Tibial artery (tissue), 4 donors: ENCODE data around the gene PCDHGA7.

Experiments used
- DNase-seq, 2 donors: peaks; one replicate each; pipeline ENCODE4 v3.0.0-alpha.2; 2019
- H3K27ac ChIP-seq, 2 donors: fragments of 200-600 bp; sonication (generic) in 1 of 2; 1 replicate in 1 of 2; 2 replicates in 1 of 2; pipeline ENCODE4 v1.5.1; 2018 to 2019; ENCODE audit warnings: mild to moderate bottlenecking in 1 of 2
- H3K27me3 ChIP-seq, 2 donors: fragments of 200-600 bp; sonication (generic) in 1 of 2; one replicate each; pipeline versions ENCODE4 v1.5.1 to v1.6.0; 2016 to 2019
- H3K36me3 ChIP-seq, 3 donors: fragments of 200-600 bp; sonication (generic) in 2 of 3; one replicate each; pipeline ENCODE4 v1.5.1; 2016 to 2019; ENCODE audit warnings: mild to moderate bottlenecking in 2 of 3
- H3K4me1 ChIP-seq, 4 donors: fragments of 200-600 bp; sonication (generic) in 2 of 4; 1 replicate in 3 of 4; 2 replicates in 1 of 4; pipeline ENCODE4 v1.5.1; 2016 to 2019
- H3K4me3 ChIP-seq, 2 donors: fragments of 200-600 bp; sonication (generic) in 1 of 2; 1 replicate in 1 of 2; 2 replicates in 1 of 2; pipeline ENCODE4 v1.5.1; 2018 to 2019; ENCODE audit warnings: mild to moderate bottlenecking in 2 of 2
- H3K9me3 ChIP-seq, 3 donors: fragments of 200-600 bp; sonication (generic) in 1 of 3; one replicate each; pipeline ENCODE4 v1.5.1; 2016 to 2019
- intact Hi-C: fragments of 100-400 bp; cut with DNase I; formaldehyde crosslinking; loops from one replicate; pipeline ENCODE4 v1.15.0; 2023; ENCODE audit warnings: low total_unique reads
- TF ChIP-seq, protein P1 (sequence below), 2 experiments: fragments of 200-600 bp in 1 of 2; fragments of 450-650 bp in 1 of 2; IDR thresholded peaks; one replicate each; pipeline ENCODE4 v1.5.1; 2017 to 2019; ENCODE audit warnings: antibody characterized with exemption in 2 of 2, mild to moderate bottlenecking in 1 of 2, moderate library complexity in 1 of 2

PCDHGA7 gene

DNA sequence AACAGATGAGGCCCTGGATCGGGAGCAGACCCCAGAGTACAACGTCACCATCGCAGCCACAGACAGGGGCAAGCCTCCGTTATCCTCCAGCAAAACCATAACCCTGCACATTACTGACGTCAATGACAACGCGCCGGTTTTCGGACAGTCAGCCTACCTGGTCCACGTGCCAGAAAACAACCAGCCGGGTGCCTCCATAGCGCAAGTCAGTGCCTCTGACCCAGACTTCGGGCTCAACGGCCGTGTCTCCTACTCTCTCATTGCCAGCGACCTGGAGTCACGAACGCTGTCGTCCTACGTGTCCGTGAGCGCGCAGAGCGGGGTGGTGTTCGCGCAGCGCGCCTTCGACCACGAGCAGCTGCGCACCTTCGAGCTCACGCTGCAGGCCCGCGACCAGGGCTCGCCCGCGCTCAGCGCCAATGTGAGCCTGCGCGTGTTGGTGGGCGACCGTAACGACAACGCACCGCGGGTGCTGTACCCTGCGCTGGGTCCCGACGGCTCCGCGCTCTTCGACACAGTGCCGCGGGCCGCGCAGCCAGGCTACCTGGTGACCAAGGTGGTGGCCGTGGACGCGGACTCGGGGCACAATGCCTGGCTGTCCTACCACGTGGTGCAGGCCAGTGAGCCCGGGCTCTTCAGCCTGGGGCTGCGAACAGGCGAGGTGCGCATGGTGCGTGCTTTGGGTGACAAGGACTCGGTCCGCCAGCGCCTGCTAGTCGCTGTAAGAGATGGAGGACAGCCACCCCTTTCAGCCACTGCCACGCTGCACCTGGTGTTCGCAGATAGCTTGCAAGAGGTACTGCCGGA is 36.7 kb downstream of the PCDHGA7 start:
- intact Hi-C loops: loop anchor here (10.0 kb wide), 2 partner anchors 94 to 136 kb away; partner anchors contain the start of gene TAF7
- H3K4me3 ChIP-seq: no peak overlapping the region
- H3K27ac ChIP-seq: no peak overlapping the region
- no peaks in the 10 kb centered on the region for H3K4me1 ChIP-seq
- peaks cover 24 to 99% (median 89%) of the 10 kb centered on the region in 3 donors for H3K9me3 ChIP-seq
- no peaks in the 10 kb centered on the region for H3K27me3 ChIP-seq
- peaks cover 0 to 67% (median 63%) of the 10 kb centered on the region in 3 donors for H3K36me3 ChIP-seq
- no peak for DNase-seq
- TF ChIP-seq, protein P1, sequence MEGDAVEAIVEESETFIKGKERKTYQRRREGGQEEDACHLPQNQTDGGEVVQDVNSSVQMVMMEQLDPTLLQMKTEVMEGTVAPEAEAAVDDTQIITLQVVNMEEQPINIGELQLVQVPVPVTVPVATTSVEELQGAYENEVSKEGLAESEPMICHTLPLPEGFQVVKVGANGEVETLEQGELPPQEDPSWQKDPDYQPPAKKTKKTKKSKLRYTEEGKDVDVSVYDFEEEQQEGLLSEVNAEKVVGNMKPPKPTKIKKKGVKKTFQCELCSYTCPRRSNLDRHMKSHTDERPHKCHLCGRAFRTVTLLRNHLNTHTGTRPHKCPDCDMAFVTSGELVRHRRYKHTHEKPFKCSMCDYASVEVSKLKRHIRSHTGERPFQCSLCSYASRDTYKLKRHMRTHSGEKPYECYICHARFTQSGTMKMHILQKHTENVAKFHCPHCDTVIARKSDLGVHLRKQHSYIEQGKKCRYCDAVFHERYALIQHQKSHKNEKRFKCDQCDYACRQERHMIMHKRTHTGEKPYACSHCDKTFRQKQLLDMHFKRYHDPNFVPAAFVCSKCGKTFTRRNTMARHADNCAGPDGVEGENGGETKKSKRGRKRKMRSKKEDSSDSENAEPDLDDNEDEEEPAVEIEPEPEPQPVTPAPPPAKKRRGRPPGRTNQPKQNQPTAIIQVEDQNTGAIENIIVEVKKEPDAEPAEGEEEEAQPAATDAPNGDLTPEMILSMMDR (IDR thresholded peaks at IDR 0.05): no peak

DNA sequence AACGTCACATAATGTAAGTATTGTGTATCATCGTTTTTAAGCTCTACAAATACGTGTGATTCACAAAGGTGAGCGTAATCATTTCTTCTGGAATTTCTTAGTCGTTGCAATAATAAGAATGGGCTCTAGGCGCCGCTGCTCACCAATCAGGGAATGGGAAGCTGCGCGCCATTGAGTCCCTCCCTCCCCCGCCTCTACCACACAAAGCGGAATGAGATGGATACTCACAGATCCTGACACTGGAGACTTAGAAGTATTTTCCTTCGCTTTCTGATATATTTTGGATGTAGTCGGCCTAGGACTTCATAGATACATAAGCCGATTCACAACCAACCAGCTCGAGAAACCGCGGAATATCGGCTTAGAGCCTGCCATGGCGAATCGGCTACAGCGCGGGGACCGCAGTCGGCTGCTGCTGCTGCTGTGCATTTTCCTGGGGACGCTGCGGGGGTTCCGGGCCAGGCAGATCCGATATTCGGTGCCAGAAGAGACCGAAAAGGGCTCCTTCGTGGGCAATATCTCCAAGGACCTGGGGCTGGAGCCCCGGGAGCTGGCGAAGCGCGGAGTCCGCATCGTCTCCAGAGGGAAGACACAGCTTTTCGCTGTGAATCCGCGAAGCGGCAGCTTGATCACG is 38.4 kb downstream of the PCDHGA7 start, which contains the start of gene PCDHGA11:
Gene PCDHGA11 (plus strand): TSS at position 197 of the 634 bp plus-strand sequence. CDS start 177 bp downstream, at position 374.
- DNase-seq: peak in 1 of 2 donors; percentile 47
- Histone ChIP-seq H3K4me1 (no peaks in the 10 kb centered on the region), H3K27ac (no peak within 1 kb of the TSS), H3K9me3 (peaks cover 26 to 100% (median 89%) of the 10 kb centered on the region in 3 donors), H3K4me3 (peak within 1 kb of the TSS; percentile 25 to 28), H3K27me3 (no peaks in the 10 kb centered on the region), H3K36me3 (peaks cover 0 to 77% (median 65%) of the 10 kb centered on the region in 3 donors)
- intact Hi-C loops: loop anchor here (10.0 kb wide), 1 partner anchor 176 kb away; the partner anchor contains the start of gene PCDHB15
- TF ChIP-seq, protein P1 (IDR thresholded peaks at IDR 0.05): peak in 1 of 2 experiments; percentile 12

DNA sequence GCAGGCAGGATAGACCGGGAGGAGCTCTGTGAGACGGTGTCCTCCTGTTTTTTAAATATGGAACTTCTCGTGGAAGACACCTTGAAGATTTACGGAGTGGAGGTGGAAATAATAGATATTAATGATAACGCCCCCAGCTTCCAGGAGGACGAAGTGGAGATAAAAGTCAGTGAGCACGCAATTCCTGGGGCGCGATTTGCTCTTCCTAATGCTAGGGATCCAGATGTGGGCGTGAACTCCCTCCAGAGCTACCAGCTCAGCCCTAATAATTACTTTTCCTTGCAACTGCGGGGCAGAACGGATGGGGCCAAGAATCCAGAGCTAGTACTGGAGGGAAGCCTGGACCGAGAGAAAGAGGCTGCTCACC is 38.9 kb downstream of the PCDHGA7 start:
- intact Hi-C loops: loop anchor here (10.0 kb wide), 1 partner anchor 177 kb away; the partner anchor contains the start of gene PCDHB15
- H3K27me3 ChIP-seq: no peaks in the 10 kb centered on the region
- DNase-seq: no peak
- peak overlapping the region; percentile 25 to 28 for H3K4me3 ChIP-seq
- H3K9me3 ChIP-seq: peaks cover 29 to 100% (median 92%) of the 10 kb centered on the region in 3 donors
- peaks cover 0 to 76% (median 70%) of the 10 kb centered on the region in 3 donors for H3K36me3 ChIP-seq
- H3K4me1 ChIP-seq: no peaks in the 10 kb centered on the region
- H3K27ac ChIP-seq: no peak overlapping the region
- TF ChIP-seq, protein P1 (IDR thresholded peaks at IDR 0.05): no peak

DNA sequence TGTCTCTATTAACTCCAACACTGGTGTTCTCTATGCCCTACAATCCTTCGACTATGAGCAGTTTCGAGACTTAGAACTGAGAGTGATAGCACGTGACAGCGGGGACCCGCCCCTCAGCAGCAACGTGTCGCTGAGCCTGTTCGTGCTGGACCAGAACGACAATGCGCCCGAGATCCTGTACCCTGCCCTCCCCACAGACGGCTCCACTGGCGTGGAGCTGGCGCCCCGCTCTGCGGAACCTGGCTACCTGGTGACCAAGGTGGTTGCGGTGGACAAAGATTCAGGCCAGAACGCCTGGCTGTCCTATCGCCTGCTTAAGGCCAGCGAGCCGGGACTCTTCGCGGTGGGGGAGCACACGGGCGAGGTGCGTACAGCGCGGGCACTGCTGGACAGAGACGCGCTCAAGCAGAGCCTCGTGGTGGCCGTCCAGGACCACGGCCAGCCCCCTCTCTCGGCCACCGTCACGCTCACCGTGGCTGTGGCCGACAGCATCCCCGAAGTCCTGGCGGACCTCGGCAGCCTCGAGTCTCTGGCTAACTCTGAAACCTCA is 40.3 kb downstream of the PCDHGA7 start:
- Histone ChIP-seq H3K9me3 (peaks cover 33 to 100% (median 99%) of the 10 kb centered on the region in 3 donors), H3K27me3 (no peaks in the 10 kb centered on the region), H3K4me1 (no peaks in the 10 kb centered on the region), H3K36me3 (peaks cover 4 to 78% (median 76%) of the 10 kb centered on the region in 3 donors), H3K27ac (no peak overlapping the region), H3K4me3 (no peak overlapping the region)
- intact Hi-C loops: loop anchor here (10.0 kb wide), 1 partner anchor 178 kb away; the partner anchor contains the start of gene PCDHB15
- no peak for DNase-seq
- TF ChIP-seq, protein P1 (IDR thresholded peaks at IDR 0.05): no peak

DNA sequence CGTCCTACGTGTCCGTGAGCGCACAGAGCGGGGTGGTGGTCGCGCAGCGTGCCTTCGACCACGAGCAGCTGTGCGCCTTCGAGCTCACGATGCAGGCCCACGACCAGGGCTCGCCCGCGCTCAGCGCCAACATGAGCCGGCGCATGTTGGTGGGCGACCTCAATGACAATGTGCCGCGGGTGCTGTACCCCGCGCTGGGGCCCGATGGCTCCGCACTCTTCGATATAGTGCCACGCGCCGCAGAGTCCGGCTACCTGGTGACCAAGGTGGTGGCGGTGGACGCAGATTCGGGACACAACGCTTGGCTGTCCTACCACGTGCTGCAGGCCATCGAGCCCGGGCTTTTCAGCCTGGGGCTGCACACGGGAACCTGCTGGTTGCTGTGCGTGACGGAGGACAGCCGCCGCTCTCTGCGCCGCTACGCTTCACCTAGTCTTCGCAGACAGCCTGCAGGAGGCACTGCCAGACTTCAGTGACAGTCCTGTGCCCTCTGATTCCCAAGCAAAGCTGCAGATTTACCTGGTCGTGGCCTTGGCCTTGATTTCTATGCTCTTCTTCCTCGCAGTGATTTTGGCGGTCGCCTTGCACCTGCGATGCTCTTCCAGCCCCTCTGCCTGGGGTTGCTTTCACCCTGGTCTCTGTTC is 45.4 kb downstream of the PCDHGA7 start:
- Histone ChIP-seq H3K27ac (no peak overlapping the region), H3K36me3 (peaks cover 9 to 51% (median 40%) of the 10 kb centered on the region in 3 donors), H3K9me3 (peaks cover 23 to 99% (median 92%) of the 10 kb centered on the region in 3 donors), H3K4me1 (no peaks in the 10 kb centered on the region), H3K27me3 (no peaks in the 10 kb centered on the region), H3K4me3 (no peak overlapping the region)
- TF ChIP-seq, protein P1 (IDR thresholded peaks at IDR 0.05): no peak
- no peak for DNase-seq
- intact Hi-C loops: loop anchor here (10.0 kb wide), 1 partner anchor 183 kb away; the partner anchor contains the start of gene PCDHB15
